Natural killer cell treated with Interleukin-12 subunit alpha and Interleukin-12 subunit beta and Interleukin-15 and Interleukin-18, amount 100 ng/mL, for 72 hours (primary cell): Measurements from ENCODE around the gene CHRM3. TPM values are rescaled to one million over a fixed set of nuclear protein-coding genes. Genes with fewer than 3 reads are reported as not detected.

Experiments
- ATAC-seq, 2 donors: fragments of 150-1000 bp; cut with Tn5 transposase in 1 of 2; sonication (Bioruptor Pico), chemical (Tn5 transposase) in 1 of 2; 2 replicates each; pipeline ENCODE4 v1.10.0; 2021
- DNase-seq: peaks from one replicate; pipeline ENCODE4 v3.0.0; 2022; ENCODE audit warnings: low spot score
- H3K27ac Mint-ChIP-seq, 2 donors: 1 replicate in 1 of 2; 2 replicates in 1 of 2; pipeline ENCODE4 v1.8.0; 2022; ENCODE audit warnings: mixed read lengths in 2 of 2, mild to moderate bottlenecking in 1 of 2, moderate library complexity in 1 of 2
- H3K27me3 Mint-ChIP-seq, 2 donors: 1 replicate in 1 of 2; 2 replicates in 1 of 2; pipeline ENCODE4 v1.8.0; 2022; ENCODE audit warnings: mixed read lengths in 2 of 2
- H3K36me3 Mint-ChIP-seq: one replicate; pipeline ENCODE4 v1.8.0; 2022; ENCODE audit warnings: mixed read lengths
- H3K4me1 Mint-ChIP-seq, 2 donors: 1 replicate in 1 of 2; 2 replicates in 1 of 2; pipeline ENCODE4 v1.8.0; 2022; ENCODE audit warnings: low read depth in 2 of 2, mixed read lengths in 2 of 2, mild to moderate bottlenecking in 1 of 2
- H3K4me3 Mint-ChIP-seq: one replicate; pipeline ENCODE4 v1.8.0; 2022; ENCODE audit warnings: mixed read lengths
- H3K9me3 Mint-ChIP-seq: 2 replicates; pipeline ENCODE4 v1.8.0; 2022; ENCODE audit warnings: mixed read lengths
- total RNA-seq, 2 donors: library from RNA; stranded (reverse); gene quantifications; one replicate each; pipeline ENCODE4 v1.2.3, GENCODE V29; 2022

Gene CHRM3
- total RNA-seq, 2 donors from 2014 or later, result not detected

DNA sequence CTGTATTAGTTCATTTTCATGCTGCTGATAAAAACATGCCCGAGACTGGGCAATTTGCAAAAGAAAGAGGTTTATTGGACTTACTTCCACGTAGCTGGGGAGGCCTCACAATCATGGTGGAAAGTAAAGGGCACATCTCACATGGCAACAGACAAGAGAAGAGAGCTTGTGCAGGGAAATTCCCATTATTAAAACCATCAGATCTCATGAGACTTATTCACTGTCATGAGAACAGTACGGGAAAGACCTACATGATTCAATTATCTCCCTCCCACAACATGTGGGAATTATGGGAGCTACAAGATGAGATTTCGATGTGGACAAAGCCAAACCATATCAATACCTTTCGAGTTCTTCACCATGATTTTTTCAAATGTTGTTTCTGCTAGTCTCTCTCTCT lies 3.7 kb upstream of the CHRM3 start:
- no peaks in the 10 kb centered on the region for H3K36me3 Mint-ChIP-seq
- H3K4me1 Mint-ChIP-seq, result peaks cover 4 to 7% of the 10 kb centered on the region in 2 donors
- H3K27ac Mint-ChIP-seq, result no peak overlapping the region
- no peaks in the 10 kb centered on the region for H3K9me3 Mint-ChIP-seq
- H3K4me3 Mint-ChIP-seq, result no peak overlapping the region
- DNase-seq, result no peak
- H3K27me3 Mint-ChIP-seq, result peaks cover 32 to 51% of the 10 kb centered on the region in 2 donors
- no peak for ATAC-seq

DNA sequence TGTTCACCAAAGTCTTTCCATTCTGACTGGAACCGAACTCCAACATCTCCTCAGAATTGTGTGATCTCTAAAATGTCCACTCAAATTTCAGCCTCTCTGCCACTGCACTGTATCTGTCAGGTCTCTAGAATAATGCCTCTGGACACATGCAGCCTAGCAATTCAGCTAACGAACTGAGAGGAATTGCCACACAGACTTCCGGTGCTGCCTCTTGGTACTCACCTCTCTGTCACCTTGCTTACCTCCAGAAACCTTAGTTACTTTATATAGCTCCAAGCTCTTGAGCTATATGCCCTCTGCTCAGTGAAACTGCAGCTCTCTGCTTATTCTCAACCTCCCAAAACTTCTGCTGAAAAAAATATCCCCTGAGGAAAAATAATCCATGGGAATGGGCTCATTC lies 2.7 kb upstream of the CHRM3 start:
- ATAC-seq, result no peak
- Mint-ChIP-seq H3K9me3 (no peaks in the 10 kb centered on the region), H3K4me3 (no peak overlapping the region), H3K27me3 (peaks cover 36 to 55% of the 10 kb centered on the region in 2 donors), H3K27ac (no peak overlapping the region), H3K36me3 (no peaks in the 10 kb centered on the region), H3K4me1 (peaks cover 4 to 7% of the 10 kb centered on the region in 2 donors)
- no peak for DNase-seq

DNA sequence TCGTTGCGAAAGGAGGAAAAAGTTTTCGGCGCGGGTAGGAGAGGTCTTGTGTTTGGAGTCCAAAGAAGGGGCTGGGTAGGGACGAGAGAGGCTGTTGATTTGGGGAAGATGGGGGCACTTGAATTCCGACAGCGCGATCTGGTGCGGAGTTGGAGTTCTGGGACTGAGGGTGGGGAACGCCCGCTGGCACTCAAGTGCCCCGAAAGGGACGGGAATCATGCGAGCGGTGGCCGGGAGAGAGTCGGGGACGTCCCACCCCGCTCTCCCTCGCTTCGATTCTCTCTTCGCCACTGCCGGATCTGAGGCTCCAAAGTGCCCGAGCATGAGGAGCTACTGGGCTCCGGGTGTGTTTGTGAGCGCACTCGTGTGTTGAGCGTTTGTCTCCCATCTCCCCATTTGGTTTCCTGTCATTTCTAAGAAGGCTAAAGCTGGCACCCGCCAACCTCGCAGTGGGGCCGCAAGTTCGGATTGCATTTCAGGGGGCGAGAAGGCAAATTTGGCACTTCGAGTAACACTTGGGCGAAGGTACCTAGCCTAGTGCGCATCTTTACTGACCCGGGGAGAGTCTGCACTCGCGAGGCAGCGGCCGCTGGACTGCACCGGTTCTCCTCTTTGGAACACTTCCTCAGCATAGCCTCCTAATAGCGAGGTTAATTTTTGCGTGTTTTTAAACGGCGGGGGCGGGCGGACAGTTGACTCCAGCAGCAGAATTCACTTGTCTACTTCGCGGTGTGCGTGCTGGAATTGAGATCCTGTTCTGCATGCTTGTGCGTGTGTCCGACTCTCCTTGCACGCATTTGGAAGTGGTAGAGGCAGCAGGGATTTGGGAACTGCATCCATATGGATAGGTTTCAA lies 1.2 kb downstream of the CHRM3 start:
- Mint-ChIP-seq H3K9me3 (no peaks in the 10 kb centered on the region), H3K36me3 (no peaks in the 10 kb centered on the region), H3K27ac (no peak overlapping the region), H3K27me3 (peaks cover 43 to 55% of the 10 kb centered on the region in 2 donors), H3K4me3 (no peak overlapping the region), H3K4me1 (peaks cover 7 to 8% of the 10 kb centered on the region in 2 donors)
- ATAC-seq, result no peak
- no peak for DNase-seq

DNA sequence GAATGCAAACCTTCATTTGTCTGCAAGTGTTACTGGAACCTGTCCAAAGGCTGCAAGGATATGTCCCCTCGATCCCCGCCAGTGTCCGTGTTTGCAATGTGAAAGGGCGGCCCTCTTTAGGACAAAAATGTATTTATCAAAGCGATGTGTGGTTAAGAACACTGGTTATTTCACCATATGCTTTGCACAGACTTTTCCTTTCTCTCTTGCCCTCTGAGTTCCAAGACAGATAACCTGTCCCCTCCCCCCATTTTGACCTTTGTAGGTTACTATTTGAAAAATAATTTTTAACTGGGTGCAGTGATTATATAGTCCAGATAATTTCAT lies 1.8 kb downstream of the CHRM3 start:
- no peaks in the 10 kb centered on the region for H3K9me3 Mint-ChIP-seq
- ATAC-seq, result no peak
- DNase-seq, result no peak
- no peaks in the 10 kb centered on the region for H3K36me3 Mint-ChIP-seq
- H3K27me3 Mint-ChIP-seq, result peaks cover 42 to 55% of the 10 kb centered on the region in 2 donors
- H3K4me3 Mint-ChIP-seq, result no peak overlapping the region
- H3K4me1 Mint-ChIP-seq, result peaks cover 7 to 8% of the 10 kb centered on the region in 2 donors
- H3K27ac Mint-ChIP-seq, result no peak overlapping the region

DNA sequence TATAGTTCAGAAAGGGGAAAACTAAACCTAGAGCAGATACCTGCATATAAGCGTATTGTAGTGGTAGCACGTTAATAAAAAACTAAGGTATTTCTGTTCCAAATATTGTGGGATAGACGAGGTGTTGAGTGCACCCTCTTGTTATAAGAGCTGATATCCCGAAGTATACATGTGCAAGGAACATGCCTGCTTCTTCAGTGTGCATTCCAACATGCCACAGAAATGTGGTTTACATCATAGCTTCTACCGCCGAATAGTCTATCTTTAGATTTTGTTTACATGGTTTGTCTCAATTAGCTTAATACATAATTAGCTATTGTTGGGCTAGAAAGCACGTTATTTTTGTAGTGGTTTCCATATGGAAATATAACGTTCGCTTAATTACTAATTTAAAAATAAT lies 2.2 kb downstream of the CHRM3 start:
- Mint-ChIP-seq H3K27me3 (peaks cover 38 to 51% of the 10 kb centered on the region in 2 donors), H3K4me1 (peaks cover 7 to 8% of the 10 kb centered on the region in 2 donors), H3K9me3 (no peaks in the 10 kb centered on the region), H3K4me3 (no peak overlapping the region), H3K36me3 (no peaks in the 10 kb centered on the region), H3K27ac (no peak overlapping the region)
- ATAC-seq, result no peak
- DNase-seq, result no peak

DNA sequence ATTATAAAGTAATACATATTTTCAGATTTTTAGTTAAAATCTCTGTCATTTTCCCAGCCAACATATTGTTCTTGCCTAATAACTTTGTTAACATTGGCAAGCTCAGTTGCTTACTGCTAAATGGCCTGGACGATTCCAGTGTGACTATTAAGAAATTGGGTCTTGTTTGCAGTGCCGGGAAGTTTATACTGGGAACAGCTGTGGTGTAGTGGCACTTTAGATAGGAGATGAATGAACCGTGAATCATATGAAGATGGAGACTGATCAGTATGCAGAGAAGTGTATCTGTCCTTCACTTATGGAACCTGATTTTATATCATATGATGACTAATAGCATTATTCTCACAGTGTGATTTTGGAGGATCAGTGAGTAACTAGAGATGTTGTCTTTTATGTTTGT lies 3.3 kb downstream of the CHRM3 start:
- peaks cover 7 to 8% of the 10 kb centered on the region in 2 donors for H3K4me1 Mint-ChIP-seq
- ATAC-seq, result no peak
- H3K27ac Mint-ChIP-seq, result no peak overlapping the region
- H3K9me3 Mint-ChIP-seq, result no peaks in the 10 kb centered on the region
- DNase-seq, result no peak
- H3K27me3 Mint-ChIP-seq, result peaks cover 38 to 52% of the 10 kb centered on the region in 2 donors
- no peaks in the 10 kb centered on the region for H3K36me3 Mint-ChIP-seq
- H3K4me3 Mint-ChIP-seq, result no peak overlapping the region

DNA sequence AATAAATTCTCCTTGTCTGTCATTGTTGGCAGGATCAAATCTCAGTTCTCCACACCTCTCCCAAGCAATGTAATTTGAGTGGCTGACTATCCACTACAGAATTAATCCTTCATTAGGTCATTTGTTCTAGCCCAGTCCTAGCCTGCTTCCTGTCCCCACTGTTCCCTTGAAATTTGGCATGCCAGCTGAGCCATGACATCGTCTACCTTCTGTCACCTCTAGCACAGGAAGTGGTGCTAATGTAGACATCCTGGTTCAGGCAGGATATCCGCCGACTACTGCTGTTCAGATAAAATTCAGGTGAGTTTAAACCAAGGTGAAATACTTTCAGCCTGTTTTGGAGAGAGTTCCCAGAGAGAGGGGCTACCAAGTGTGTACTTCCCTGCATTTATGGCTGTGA lies 5.9 kb downstream of the CHRM3 start:
- H3K27ac Mint-ChIP-seq, result no peak overlapping the region
- H3K4me3 Mint-ChIP-seq, result no peak overlapping the region
- DNase-seq (no peak), ATAC-seq (no peak)
- H3K27me3 Mint-ChIP-seq, result peaks cover 35 to 46% of the 10 kb centered on the region in 2 donors
- no peaks in the 10 kb centered on the region for H3K9me3 Mint-ChIP-seq
- H3K4me1 Mint-ChIP-seq, result peaks cover 0 to 4% of the 10 kb centered on the region in 2 donors
- H3K36me3 Mint-ChIP-seq, result no peaks in the 10 kb centered on the region

DNA sequence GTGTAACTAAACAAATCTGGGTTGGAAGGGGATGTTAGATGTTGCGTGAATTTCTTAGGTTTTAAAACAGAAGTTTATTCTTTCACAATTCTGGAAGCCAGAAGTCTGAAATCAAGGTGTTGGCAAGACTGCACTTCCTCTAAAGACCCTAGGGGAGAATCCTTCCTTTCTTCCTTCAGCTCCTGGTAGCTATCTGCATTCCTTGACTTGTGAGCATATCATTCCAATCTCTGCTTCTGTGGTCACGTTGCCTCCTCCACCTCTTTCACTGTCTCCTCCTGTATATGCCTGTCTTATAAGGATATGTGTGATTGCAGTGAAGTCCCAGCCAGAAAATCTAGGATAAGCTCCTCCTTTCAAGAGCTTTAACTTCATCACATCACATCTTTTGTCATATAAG lies 7.7 kb downstream of the CHRM3 start:
- no peak overlapping the region for H3K4me3 Mint-ChIP-seq
- peaks cover 0 to 4% of the 10 kb centered on the region in 2 donors for H3K4me1 Mint-ChIP-seq

DNA sequence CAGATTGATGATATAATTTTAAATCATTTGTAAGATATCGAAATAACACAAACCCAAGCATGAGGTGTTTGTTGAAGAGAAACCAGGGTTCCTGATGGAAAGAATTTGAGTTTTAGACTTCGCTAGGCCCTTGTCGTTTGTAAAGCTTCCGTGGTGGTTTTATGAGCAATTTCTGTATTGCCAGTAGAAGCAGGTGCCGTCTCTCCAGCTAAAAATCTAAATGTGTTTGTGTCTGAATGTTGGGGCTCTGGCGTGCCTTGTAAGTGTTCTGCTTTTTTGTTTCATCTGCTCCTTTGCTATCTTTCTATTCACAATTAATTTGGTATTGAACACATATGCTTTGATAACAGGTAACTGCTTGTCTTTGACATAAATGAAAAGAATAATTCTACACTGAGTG lies 27.5 kb downstream of the CHRM3 start:
- no peak overlapping the region for H3K27ac Mint-ChIP-seq
- no peak for DNase-seq

More for the DNA sequence above, 7.7 kb downstream of the CHRM3 start:
- no peaks in the 10 kb centered on the region for H3K36me3 Mint-ChIP-seq
- DNase-seq (no peak), ATAC-seq (no peak)
- H3K27me3 Mint-ChIP-seq, result peaks cover 25 to 34% of the 10 kb centered on the region in 2 donors
- no peak overlapping the region for H3K27ac Mint-ChIP-seq
- no peaks in the 10 kb centered on the region for H3K9me3 Mint-ChIP-seq

DNA sequence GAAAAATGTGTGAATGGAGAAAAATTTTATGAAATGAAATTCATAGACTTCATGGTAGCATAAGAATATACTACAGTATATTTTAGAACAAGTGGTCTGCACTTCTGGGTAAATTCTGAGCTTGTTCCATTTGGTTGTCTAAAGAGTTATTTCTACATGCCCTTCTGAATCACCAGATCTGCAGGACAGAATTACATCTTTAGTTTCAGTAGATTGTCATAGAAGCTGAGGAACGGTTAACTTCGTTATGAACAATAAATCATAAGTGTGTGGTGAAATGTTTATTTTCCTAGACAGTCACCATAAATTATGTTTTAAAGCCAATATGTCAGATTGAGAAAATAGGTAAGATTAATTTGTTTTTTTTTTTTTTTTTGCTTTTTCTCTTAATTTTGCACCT lies 30.9 kb downstream of the CHRM3 start:
- ATAC-seq (no peak), DNase-seq (no peak)
- H3K27me3 Mint-ChIP-seq, result peaks cover 0 to 4% of the 10 kb centered on the region in 2 donors
- no peak overlapping the region for H3K27ac Mint-ChIP-seq
- no peaks in the 10 kb centered on the region for H3K36me3 Mint-ChIP-seq
- no peaks in the 10 kb centered on the region for H3K9me3 Mint-ChIP-seq
- H3K4me1 Mint-ChIP-seq, result no peaks in the 10 kb centered on the region
- H3K4me3 Mint-ChIP-seq, result no peak overlapping the region

More for the DNA sequence above, 27.5 kb downstream of the CHRM3 start:
- no peak for ATAC-seq
- Mint-ChIP-seq H3K4me1 (no peaks in the 10 kb centered on the region), H3K27me3 (no peaks in the 10 kb centered on the region), H3K9me3 (no peaks in the 10 kb centered on the region), H3K4me3 (no peak overlapping the region), H3K36me3 (no peaks in the 10 kb centered on the region)

DNA sequence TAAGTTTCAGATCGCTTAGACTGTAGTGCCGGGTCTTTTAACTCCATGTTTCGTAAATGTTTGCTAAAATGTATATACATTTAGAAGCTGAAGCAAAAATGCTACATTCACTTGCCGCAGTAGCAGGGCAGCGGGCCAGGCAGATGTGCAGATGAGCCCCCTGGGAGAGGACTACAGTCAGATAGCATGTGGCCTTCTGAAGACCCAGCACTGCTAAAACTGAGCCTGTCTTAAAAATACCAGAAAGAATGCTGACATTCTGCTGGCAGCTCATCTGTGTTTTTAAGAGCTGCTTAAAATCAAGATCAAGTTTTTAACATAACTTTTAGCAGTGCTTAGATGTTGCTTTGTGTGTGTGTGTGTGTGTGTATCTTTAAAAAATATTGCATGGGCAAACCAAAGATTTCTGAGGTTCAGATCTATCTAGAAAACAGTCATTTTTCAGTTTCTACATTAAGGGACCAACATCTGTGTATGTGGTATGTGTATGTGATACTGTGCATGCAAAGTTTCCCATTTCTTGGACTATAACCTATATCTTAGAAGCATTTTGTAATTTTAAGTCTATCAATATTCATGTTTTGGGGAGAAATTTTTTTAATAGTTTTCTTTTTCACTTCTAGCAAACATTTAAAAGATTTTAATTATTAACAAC lies 31.7 kb downstream of the CHRM3 start:
- no peaks in the 10 kb centered on the region for H3K9me3 Mint-ChIP-seq
- no peaks in the 10 kb centered on the region for H3K4me1 Mint-ChIP-seq
- no peak overlapping the region for H3K27ac Mint-ChIP-seq
- DNase-seq, result no peak
- no peak overlapping the region for H3K4me3 Mint-ChIP-seq
- no peaks in the 10 kb centered on the region for H3K36me3 Mint-ChIP-seq
- no peak for ATAC-seq
- H3K27me3 Mint-ChIP-seq, result peaks cover 3 to 4% of the 10 kb centered on the region in 2 donors

DNA sequence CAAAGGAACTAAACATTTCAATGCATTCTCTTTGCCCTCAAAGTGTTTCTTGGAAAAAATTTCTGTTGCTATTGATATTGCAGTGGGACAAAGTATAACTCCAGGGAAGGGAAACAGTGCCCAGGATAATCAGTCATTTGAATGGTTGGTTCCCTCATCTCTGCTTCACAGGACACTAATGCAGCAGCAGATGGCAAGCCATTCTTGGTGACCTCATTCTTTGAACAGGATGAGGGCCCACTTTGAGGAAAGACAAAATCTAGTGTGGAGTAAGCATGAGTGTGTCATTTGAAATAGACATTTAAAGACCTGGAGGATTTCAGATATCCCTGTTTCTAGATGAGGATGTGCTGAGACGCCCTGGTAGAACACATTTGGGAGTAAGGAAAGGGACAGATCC lies 32.3 kb downstream of the CHRM3 start:
- H3K9me3 Mint-ChIP-seq, result no peaks in the 10 kb centered on the region
- H3K27ac Mint-ChIP-seq, result no peak overlapping the region
- DNase-seq (no peak), ATAC-seq (no peak)
- H3K4me1 Mint-ChIP-seq, result no peaks in the 10 kb centered on the region
- no peaks in the 10 kb centered on the region for H3K36me3 Mint-ChIP-seq
- H3K27me3 Mint-ChIP-seq, result peaks cover 3 to 4% of the 10 kb centered on the region in 2 donors
- H3K4me3 Mint-ChIP-seq, result no peak overlapping the region

DNA sequence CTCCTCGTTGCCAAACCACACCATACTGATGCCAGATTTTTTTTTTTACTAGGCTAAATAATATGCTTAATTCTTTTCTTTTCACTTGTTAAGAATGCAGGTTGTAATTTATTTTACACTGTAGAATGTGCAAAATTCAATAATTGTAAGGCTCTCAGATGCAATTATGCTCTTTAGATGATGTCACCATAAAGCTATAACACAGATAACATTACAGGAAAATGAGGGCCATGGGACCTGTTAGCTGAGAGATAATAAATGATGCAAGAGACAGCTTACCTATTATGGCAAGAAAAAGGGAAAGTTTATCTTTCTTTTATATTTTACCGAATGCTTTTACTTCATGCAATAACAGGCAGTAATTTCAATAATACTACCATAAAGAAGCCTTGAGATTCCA lies 35.4 kb downstream of the CHRM3 start:
- no peak overlapping the region for H3K27ac Mint-ChIP-seq
- H3K27me3 Mint-ChIP-seq, result peaks cover 3 to 14% of the 10 kb centered on the region in 2 donors
- no peak for ATAC-seq
- H3K9me3 Mint-ChIP-seq, result no peaks in the 10 kb centered on the region
- DNase-seq, result no peak
- H3K36me3 Mint-ChIP-seq, result no peaks in the 10 kb centered on the region
- no peak overlapping the region for H3K4me3 Mint-ChIP-seq
- H3K4me1 Mint-ChIP-seq, result peaks cover 0 to 8% of the 10 kb centered on the region in 2 donors

DNA sequence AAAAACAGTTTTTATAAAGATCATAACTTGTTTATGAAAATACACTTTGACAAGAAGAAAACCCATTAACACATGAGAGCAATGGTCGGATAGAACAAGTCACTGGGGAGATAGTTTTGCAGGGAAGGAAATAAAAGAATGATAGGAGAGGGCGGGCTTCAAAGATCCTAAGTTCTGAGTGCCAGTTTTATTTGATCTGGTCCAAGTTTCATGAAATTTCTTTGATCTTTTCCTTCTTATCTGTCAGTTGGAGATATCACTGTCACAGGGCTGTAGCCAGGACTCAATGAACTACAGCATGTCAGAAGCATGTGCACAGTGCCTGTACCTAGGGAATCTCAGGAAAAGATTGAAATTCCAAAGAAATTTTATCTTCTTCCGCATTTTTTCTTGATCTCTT lies 36.5 kb downstream of the CHRM3 start:
- H3K27ac Mint-ChIP-seq, result no peak overlapping the region
- no peak for DNase-seq
- no peak for ATAC-seq
- H3K4me3 Mint-ChIP-seq, result no peak overlapping the region
- H3K4me1 Mint-ChIP-seq, result peaks cover 0 to 8% of the 10 kb centered on the region in 2 donors
- no peaks in the 10 kb centered on the region for H3K9me3 Mint-ChIP-seq
- H3K27me3 Mint-ChIP-seq, result peaks cover 3 to 20% of the 10 kb centered on the region in 2 donors
- no peaks in the 10 kb centered on the region for H3K36me3 Mint-ChIP-seq
